NCI-H748 (cell line): ENCODE results near the gene HSPG2.
A peak's percentile ranks its signal among the peaks of the same experiment; 100 is the strongest.
"Not testable (repeated sequence)": the region's sequence is repeated elsewhere in the genome, so short reads cannot be mapped to it uniquely, and the experiment has no call there.

ENCODE experiments used
- DNase-seq: peaks from one replicate; lab custom pipeline; 2025; ENCODE audit not compliant: unreplicated experiment; lab: John Stamatoyannopoulos, UW

The HSPG2 gene

DNA sequence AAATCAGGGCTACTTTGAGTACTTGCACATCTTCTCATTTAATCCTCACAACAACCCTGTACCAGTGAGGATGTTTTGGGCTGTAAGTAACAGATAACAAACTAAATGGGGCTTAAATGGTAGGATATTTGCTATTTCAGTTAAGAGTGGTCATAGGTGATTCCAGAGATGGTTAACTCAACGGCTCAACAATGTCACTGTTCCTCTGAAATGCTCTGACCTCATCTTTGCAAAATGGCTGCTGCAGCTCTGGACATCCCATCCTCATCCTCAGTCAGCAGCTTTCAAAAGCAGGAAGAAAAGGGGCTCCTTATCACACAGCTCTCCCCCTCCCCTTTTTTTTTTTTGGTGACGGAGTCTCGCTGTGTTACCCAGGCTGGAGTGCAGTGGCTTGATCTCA is 123.6 kb downstream of the HSPG2 start:
- DNase-seq, result no peak

DNA sequence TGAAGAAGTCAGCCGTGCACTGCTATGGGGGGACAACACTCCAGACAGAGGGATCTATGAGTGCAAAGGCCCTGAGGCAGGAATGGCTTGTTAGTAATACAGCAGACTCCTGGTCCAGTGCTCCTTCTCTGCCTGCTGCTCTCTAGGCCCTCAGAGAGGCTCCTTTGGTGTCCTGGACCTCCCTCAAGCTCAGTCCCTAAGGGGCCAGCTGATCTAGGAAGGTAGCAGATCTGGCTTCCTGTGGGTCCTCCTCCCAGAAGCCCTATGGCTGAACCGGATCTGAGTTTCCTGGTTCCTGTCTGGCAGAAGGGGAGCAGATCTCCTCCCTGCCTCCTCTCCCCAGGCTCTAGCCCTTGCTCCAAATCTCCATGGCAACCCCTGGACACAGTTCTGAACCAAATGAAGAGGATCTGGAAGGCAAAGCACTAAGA is 125.2 kb downstream of the HSPG2 start, which contains the start of gene LDLRAD2:
LDLRAD2 (plus strand) TSS at position 391 of the 431 bp plus-strand sequence. CDS start 187 bp downstream, outside the sequence.
- peak; percentile 10 for DNase-seq

- no peak for DNase-seq
Measured at GRCh38 chr1:21804536-21804935, 132.6 kb downstream of the HSPG2 start.

DNA sequence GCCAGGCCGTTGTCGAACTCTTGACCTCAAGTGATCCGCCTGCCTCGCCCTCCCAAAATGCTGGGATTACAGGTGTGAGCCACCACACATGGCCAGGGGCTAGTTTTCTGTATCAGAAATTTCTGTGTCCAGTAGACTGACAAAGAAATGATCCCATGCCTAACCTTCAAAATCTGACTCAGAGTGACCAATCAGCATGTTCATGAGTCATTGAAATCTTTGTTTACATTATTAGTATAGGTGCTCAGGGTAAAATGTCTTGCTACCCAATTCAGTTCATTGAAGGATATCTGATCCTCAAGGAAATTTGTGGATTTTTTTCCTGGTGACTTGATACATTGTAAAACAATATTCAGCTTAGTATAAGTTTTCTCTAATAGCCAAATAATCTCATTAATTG is 136.0 kb downstream of the HSPG2 start:
- DNase-seq, result no peak

- DNase-seq, result no peak
Measured at GRCh38 chr1:21799730-21800129, 137.4 kb downstream of the HSPG2 start.

- DNase-seq, result no peak
Measured at GRCh38 chr1:21795075-21795474, 142.0 kb downstream of the HSPG2 start.

GRCh38 chr1:21794656-21795055 is 142.5 kb downstream of the HSPG2 start:
- DNase-seq, result no peak

DNA sequence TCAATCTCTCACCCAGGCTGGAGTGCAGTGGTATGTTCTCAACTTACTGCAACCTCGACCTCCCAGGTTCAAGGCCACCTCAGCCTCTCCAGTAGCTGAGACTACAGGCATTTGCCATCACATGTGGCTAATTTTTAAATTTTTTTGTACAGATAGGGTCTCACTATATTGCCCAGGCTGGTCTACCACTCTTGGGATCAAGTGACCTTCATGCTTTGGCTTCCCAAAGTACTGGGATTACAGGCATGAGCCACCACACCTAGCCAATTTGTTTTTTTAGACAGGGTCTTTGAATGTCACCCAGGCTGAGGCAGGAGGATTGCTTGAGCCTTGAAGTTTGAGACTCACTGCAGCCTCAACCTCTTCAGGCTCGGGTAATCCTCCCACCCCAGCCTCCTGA is 144.0 kb downstream of the HSPG2 start:
- DNase-seq, result no peak

GRCh38 chr1:21786640-21787039 is 150.5 kb downstream of the HSPG2 start:
- no peak for DNase-seq

GRCh38 chr1:21785764-21786163 is 151.3 kb downstream of the HSPG2 start:
- not testable (repeated sequence) for DNase-seq

GRCh38 chr1:21783679-21784603 is 153.2 kb downstream of the HSPG2 start:
- DNase-seq, result no peak

GRCh38 chr1:21782868-21783678 is 154.0 kb downstream of the HSPG2 start, which contains the start of gene USP48:
USP48 (minus strand) TSS chr1:21783149; CDS start chr1:21782957, 192 bp downstream.
- peak; percentile 92 for DNase-seq

- peak; percentile 68 for DNase-seq
Measured at GRCh38 chr1:21782349-21782867, 154.7 kb downstream of the HSPG2 start.

DNA sequence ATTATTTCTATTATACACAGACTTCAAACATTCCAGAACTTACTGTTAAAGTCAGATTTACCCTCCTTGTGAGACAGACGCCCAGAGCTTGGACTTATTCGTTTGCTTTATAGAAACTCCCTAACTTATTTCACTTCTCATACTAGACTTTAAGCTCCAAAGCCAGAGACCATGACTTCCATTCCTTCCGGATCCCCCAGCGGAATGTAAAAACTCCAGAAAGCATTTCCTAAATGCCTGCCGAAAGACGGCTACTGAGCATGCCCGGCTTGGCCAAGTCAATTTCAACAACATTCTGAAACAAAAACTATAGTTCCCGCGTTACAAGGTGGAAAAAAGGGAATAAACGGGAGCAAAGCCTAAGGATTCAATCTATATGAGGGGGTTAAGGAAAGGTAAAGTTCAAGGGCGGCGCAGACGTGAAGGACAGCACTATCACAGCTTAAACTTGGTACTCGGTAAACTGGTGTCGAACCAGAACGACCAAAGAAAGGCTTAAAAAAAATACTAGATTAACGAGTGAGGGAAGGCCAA is 155.2 kb downstream of the HSPG2 start:
- DNase-seq, result no peak

DNA sequence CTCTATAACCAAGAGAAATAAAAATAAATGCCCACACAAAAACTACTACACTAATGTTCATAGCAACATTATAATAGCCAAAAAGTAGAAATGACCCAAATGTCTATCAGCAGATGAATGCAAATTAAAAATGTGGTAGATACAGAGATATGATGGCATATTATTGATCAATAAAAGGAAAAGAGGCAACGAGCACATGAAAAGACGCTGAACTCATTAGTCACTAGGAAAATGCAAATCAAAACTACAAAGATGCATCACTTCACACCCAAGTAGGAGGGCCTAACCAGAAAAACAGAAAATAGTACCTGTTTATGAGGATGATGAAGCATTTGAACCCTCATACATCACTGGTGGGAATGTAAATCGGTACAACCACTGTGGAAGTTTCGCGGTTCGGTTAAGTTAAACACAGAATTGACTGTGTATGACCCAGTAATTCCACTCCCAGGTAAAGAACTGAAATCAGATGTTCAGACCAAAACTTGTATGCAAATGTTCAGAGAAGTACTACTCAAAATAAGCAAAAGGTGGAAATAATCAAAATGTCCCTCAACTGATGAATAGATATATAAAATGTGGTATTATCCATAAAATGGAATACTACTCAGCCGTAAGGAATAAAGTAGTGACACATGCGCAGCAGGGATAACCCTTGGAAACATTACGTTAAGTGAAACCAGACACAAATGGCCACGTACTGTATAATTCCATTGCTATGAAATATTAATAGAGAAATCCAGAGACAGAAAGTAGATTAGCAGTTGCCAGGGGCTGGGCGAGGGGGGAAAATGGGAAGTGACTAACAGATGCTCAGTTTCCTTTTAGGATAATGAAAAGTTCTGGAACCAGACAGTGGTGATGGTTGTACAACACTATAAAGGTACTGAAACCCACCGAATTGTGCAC is 157.2 kb downstream of the HSPG2 start:
- DNase-seq, result no peak

DNA sequence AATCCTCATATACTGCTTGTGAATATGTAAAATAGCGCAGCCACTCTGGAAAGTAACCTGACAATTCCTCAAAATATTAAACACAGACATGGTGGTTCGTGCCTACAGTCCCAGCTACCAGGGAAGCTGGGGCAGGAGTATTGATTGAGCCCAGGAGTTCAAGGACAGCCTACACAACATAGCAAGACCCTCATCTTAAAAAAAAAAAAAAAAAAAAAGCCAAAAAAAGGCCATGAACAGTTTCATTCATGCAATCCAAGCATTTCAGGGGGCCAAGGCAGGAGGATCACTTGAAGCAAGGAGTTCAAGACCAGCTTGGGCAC is 158.7 kb downstream of the HSPG2 start:
- DNase-seq, result no peak

DNA sequence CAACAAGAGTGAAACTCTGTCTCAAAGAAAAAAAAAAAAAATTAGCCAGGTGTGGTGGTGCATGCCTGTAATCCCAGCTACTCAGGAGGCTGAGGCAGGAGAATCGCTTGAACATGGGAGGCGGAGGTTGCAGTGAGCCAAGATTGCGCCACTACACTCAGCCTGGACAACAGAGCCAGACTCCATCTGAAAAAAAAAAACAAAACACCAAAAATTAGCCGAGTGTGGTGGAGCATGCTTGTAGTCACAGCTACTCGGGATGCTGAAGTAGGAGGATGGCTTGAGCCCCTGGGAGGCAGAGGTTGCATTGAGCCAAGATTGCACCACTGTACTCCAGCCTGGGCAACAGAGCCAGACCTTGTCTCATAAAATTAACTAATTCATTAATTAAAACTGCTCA is 160.2 kb downstream of the HSPG2 start:
- DNase-seq, result not testable (repeated sequence)

- no peak for DNase-seq
Measured at GRCh38 chr1:21775985-21776562, 161.0 kb downstream of the HSPG2 start.

DNA sequence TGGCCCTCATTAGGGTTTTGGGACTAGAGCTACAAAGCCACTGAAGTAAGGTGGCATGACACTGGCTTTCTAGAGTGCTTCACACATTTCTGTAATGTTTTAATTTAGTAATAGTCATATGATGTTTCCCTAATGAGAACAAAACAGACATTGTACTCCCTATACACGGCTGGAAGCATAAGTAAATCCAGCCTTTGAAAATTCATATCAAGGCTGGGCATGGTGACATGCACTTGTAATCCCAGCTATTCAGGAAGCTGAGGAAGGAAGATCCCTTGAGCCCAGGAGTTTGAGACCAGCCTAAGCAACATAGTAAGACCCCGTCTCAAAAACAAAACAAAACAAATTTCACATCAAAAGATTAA is 161.6 kb downstream of the HSPG2 start:
- DNase-seq, result no peak
